Stimulated activated naive CD8-positive, alpha-beta T cell treated with anti-CD3 and anti-CD28 coated beads, Interleukin-15, Interleukin-2, amounts not matched to agents 100 ng/mL and 50 ng/mL, for 24 hours (primary cell): ENCODE data around the gene CX3CL1.
A peak's percentile ranks its signal among the peaks of the same experiment; 100 is the strongest.
"Not testable (repeated sequence)": the region's sequence is repeated elsewhere in the genome, so short reads cannot be mapped to it uniquely, and the experiment has no call there.

Source experiments
- H3K27ac Mint-ChIP-seq: one replicate; pipeline ENCODE4 v1.8.0; 2021; ENCODE audit warnings: mild to moderate bottlenecking, mixed read lengths
- H3K27me3 Mint-ChIP-seq: one replicate; pipeline ENCODE4 v1.8.0; 2021; ENCODE audit warnings: mixed read lengths
- H3K36me3 Mint-ChIP-seq: one replicate; pipeline ENCODE4 v1.8.0; 2021; ENCODE audit warnings: low read depth, mixed read lengths
- H3K4me1 Mint-ChIP-seq: one replicate; pipeline ENCODE4 v1.8.0; 2021; ENCODE audit warnings: low read depth, mixed read lengths
- H3K4me3 Mint-ChIP-seq: one replicate; pipeline ENCODE4 v1.8.0; 2021; ENCODE audit warnings: mild to moderate bottlenecking, mixed read lengths
- H3K9me3 Mint-ChIP-seq: one replicate; pipeline ENCODE4 v1.8.0; 2021; ENCODE audit warnings: mixed read lengths

The CX3CL1 gene

GRCh38 chr16:57371494-57372371 is 557 bp upstream of the CX3CL1 start:
- Mint-ChIP-seq H3K9me3 (no peaks in the 10 kb centered on the region), H3K36me3 (no peaks in the 10 kb centered on the region), H3K4me1 (peaks cover 40% of the 10 kb centered on the region), H3K27me3 (peaks cover 6% of the 10 kb centered on the region), H3K4me3 (no peak overlapping the region), H3K27ac (no peak overlapping the region)

DNA sequence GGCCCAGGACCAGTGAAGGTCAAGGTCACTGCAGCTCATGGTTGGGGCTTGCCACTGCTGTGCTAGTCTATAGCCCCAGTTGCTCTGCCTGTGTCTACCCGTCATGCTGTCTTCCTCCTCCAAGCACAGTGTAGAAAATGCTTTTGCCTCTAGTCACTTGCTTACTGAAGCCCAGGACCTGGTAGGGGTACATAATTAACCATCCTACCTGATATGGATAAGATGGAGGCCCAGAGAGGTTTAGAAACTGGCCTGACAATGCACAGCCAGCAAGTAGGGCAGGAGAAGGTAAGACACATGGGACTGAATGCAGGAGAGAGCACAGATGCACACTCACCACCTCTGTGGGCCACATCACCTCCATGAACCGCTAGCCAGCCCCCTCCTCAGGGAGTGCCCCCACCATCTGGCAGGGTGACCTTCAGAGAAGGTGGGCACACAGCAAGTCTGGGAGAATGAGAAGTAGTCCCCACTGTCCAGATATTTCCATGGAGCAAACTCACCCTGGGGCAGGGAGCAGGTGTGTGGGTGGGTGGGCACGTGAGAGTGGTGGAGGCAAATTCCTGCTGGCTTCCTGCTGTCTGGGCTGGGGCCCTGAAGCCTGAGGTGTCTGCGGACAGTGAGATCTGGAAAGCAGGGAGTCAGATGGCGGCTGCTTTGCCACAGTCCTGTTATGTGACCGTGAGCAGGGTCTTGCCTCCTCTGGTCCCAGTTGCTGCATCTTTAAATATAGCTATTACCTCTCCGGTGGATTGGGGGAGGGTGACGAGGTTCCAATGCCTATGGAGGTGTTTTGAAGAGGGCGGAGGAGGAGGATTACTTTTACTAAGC is 1.0 kb downstream of the CX3CL1 start:
- no peaks in the 10 kb centered on the region for H3K36me3 Mint-ChIP-seq
- peaks cover 53% of the 10 kb centered on the region for H3K4me1 Mint-ChIP-seq
- no peaks in the 10 kb centered on the region for H3K27me3 Mint-ChIP-seq
- H3K4me3 Mint-ChIP-seq = no peak overlapping the region
- peak overlapping the region; percentile 33 for H3K27ac Mint-ChIP-seq
- H3K9me3 Mint-ChIP-seq = no peaks in the 10 kb centered on the region

DNA sequence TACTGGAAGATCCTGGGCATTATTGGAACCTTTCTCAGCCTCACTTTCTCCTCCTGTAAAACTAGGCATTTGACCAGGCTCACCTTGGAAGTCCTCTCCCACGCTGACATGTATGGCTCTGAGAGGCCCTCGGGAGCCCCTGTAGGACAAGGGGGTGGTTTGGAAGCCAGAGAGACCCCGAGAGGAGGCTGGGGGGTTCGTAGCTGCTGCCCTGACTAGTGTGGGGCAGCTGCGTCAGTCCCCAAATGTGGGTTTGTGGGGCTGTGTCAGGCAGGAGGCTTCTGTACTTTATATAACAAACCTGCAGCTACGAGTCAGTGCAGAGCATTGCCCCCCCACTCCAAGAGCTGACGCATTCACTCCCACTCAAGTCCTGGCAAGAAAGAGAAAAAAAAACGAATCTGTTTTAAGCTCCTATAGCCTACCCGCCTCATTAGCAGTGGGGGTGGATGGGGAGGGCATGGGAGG is 1.8 kb downstream of the CX3CL1 start:
- no peaks in the 10 kb centered on the region for H3K27me3 Mint-ChIP-seq
- H3K4me3 Mint-ChIP-seq = no peak overlapping the region
- H3K36me3 Mint-ChIP-seq = no peaks in the 10 kb centered on the region
- H3K9me3 Mint-ChIP-seq = no peaks in the 10 kb centered on the region
- no peak overlapping the region for H3K27ac Mint-ChIP-seq
- peaks cover 55% of the 10 kb centered on the region for H3K4me1 Mint-ChIP-seq

GRCh38 chr16:57374925-57375465 is 2.7 kb downstream of the CX3CL1 start:
- H3K27ac Mint-ChIP-seq, H3K4me3 Mint-ChIP-seq, H3K27me3 Mint-ChIP-seq, H3K36me3 Mint-ChIP-seq, H3K9me3 Mint-ChIP-seq: not testable (repeated sequence)
- H3K4me1 Mint-ChIP-seq = peaks cover 55% of the 10 kb centered on the region

DNA sequence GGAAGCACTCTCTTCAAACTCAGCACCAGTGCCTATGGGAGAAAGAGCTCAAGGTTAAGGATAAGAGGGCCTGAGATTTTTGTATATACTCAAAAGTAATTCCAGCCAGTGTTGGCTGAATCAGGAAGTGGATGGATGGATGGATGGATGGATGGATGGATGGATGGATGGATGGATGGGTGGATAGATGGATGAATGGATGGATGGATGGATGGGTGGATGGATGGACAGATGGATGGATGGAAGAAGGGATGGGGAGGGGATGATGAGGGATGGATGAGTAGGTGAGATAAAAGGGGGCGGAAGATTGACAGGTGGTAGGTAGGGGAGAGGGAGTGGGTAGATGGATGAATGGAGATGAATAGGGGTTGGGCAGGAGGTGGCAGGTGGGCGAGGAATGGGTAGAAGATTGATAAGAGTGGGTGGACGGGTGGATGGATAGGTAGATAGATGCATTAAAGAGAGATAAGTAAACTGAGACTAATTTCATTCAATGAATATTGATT is 4.1 kb downstream of the CX3CL1 start:
- peaks cover 63% of the 10 kb centered on the region for H3K4me1 Mint-ChIP-seq
- H3K27ac Mint-ChIP-seq = peak overlapping the region; percentile 84
- H3K9me3 Mint-ChIP-seq = no peaks in the 10 kb centered on the region
- no peaks in the 10 kb centered on the region for H3K36me3 Mint-ChIP-seq
- no peaks in the 10 kb centered on the region for H3K27me3 Mint-ChIP-seq
- H3K4me3 Mint-ChIP-seq = no peak overlapping the region

DNA sequence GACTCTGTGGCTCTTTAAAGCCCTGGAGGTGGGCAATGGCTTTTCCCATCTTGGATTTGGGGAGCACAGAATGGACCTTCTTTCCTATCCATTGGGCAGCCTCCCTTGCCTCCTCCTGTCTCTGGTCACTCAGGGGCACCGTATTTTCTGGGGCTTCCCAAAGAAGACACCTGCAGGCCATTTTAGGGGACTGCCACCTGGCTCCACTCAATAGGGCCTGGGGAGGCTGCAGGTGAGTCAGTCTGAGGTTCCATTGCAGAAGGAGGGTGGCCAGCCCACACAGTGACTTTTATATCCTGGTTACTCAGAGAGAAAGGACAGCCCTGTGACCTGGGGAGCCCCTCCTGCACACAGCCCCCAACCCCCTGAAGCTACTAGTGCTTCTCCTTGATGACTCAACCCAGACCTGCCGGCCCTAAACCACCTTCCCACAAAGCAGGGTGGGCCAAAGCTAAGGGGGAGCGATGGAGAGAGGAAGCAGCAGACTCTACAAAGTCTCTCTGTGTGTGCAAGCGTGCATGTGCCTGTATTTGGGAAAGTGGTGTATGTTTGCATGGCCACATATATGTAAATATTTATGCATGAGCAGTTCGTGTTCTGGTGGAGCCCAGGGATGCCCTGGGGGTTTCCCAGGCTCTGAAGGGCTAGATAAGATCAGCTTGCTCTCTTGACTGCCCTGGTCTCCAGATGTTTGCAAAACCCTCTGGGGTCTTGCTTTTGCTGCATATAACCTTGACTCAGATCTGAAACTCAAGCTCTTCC is 5.0 kb downstream of the CX3CL1 start:
- Mint-ChIP-seq H3K36me3 (no peaks in the 10 kb centered on the region), H3K27me3 (no peaks in the 10 kb centered on the region), H3K4me3 (peak overlapping the region; percentile 42), H3K9me3 (no peaks in the 10 kb centered on the region), H3K27ac (peak overlapping the region; percentile 84), H3K4me1 (peaks cover 68% of the 10 kb centered on the region)

DNA sequence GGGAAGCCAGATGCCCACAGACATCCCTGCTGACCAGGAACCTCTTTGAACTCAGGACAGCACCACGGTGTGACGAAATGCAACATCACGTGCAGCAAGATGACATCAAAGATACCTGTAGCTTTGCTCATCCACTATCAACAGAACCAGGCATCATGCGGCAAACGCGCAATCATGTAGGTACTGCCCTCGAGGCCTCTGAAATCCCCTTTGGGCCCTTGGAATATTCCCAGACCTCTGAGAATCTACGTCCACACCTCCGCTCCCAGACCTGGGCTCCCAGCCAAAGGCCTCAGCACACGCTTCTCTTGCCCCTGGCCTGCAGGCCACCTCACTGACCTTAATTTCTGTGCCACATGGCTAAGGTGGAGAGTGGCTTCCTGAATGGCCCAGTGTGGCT is 7.3 kb downstream of the CX3CL1 start:
- Mint-ChIP-seq H3K27me3 (no peaks in the 10 kb centered on the region), H3K36me3 (no peaks in the 10 kb centered on the region), H3K4me3 (no peak overlapping the region), H3K9me3 (no peaks in the 10 kb centered on the region), H3K27ac (no peak overlapping the region), H3K4me1 (peaks cover 61% of the 10 kb centered on the region)

DNA sequence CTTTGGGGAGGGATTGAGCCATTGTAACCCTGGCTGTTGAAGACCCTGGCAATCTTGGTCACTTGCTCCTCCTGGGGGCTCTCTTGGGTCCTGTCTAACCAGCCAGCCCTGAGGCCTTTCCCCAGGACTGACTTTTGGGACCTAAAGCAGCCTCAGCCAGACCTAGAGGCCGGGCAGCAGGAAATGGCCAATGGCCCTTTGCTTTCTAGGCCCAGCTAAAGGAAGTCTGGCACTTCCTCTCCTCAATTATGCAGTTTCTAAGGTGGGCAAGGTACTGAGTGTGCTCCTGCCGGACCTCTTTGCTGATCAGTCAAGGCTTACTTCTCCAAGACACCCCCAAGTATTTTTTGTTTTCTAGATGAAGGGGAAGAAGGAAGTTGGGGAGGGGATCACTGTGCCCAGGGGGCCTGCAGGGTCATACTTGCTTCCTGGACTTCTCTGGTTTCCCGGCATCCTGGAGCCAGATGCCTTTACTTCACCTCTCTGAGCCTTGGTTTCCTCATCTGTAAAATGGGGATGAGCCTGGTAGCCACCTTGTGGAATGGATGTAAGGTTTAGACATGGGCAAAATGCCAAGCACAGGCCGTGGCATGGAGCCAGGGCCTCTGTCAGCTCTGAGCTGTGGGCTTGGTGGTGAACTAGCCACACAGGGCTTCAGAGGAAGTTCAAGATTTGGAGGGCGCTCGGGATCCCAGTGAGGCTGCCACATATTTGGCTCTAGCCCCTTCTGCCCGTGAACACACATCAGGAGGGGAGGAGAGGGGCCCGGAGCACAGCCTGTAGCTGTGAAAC is 8.6 kb downstream of the CX3CL1 start:
- H3K9me3 Mint-ChIP-seq = no peaks in the 10 kb centered on the region
- H3K4me1 Mint-ChIP-seq = peaks cover 53% of the 10 kb centered on the region
- no peaks in the 10 kb centered on the region for H3K27me3 Mint-ChIP-seq
- peak overlapping the region; percentile 58 for H3K27ac Mint-ChIP-seq
- H3K4me3 Mint-ChIP-seq = no peak overlapping the region
- no peaks in the 10 kb centered on the region for H3K36me3 Mint-ChIP-seq

DNA sequence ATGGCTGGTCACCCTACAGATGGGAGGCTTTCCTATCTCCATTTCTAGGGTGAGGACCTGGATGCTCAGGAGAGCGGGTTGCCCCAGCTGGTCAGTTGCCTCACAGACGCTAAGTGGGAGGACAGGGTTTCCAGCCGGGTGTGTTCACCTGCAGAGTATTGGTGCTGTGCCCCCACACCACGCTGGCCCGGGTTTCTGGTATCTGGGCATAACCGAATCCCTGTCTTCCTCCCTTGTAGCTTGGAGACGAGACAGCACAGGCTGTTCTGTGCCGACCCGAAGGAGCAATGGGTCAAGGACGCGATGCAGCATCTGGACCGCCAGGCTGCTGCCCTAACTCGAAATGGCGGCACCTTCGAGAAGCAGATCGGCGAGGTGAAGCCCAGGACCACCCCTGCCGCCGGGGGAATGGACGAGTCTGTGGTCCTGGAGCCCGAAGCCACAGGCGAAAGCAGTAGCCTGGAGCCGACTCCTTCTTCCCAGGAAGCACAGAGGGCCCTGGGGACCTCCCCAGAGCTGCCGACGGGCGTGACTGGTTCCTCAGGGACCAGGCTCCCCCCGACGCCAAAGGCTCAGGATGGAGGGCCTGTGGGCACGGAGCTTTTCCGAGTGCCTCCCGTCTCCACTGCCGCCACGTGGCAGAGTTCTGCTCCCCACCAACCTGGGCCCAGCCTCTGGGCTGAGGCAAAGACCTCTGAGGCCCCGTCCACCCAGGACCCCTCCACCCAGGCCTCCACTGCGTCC is 9.7 kb downstream of the CX3CL1 start:
- no peak overlapping the region for H3K27ac Mint-ChIP-seq
- no peaks in the 10 kb centered on the region for H3K36me3 Mint-ChIP-seq
- H3K4me1 Mint-ChIP-seq = peaks cover 47% of the 10 kb centered on the region
- H3K4me3 Mint-ChIP-seq = no peak overlapping the region
- no peaks in the 10 kb centered on the region for H3K27me3 Mint-ChIP-seq
- no peaks in the 10 kb centered on the region for H3K9me3 Mint-ChIP-seq

- H3K4me3 Mint-ChIP-seq = no peak overlapping the region
- H3K9me3 Mint-ChIP-seq = no peaks in the 10 kb centered on the region
- no peak overlapping the region for H3K27ac Mint-ChIP-seq
- H3K27me3 Mint-ChIP-seq = no peaks in the 10 kb centered on the region
- H3K36me3 Mint-ChIP-seq = no peaks in the 10 kb centered on the region
- peaks cover 40% of the 10 kb centered on the region for H3K4me1 Mint-ChIP-seq
Measured at GRCh38 chr16:57382535-57383275, 10.4 kb downstream of the CX3CL1 start.

DNA sequence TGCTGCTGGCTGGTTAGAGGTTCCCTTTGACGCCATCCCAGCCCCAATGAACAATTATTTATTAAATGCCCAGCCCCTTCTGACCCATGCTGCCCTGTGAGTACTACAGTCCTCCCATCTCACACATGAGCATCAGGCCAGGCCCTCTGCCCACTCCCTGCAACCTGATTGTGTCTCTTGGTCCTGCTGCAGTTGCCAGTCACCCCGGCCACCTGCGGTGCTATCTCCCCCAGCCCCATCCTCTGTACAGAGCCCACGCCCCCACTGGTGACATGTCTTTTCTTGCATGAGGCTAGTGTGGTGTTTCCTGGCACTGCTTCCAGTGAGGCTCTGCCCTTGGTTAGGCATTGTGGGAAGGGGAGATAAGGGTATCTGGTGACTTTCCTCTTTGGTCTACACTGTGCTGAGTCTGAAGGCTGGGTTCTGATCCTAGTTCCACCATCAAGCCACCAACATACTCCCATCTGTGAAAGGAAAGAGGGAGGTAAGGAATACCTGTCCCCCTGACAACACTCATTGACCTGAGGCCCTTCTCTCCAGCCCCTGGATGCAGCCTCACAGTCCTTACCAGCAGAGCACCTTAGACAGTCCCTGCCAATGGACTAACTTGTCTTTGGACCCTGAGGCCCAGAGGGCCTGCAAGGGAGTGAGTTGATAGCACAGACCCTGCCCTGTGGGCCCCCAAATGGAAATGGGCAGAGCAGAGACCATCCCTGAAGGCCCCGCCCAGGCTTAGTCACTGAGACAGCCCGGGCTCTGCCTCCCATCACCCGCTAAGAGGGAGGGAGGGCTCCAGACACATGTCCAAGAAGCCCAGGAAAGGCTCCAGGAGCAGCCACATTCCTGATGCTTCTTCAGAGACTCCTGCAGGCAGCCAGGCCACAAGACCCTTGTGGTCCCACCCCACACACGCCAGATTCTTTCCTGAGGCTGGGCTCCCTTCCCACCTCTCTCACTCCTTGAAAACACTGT is 11.3 kb downstream of the CX3CL1 start:
- Mint-ChIP-seq H3K4me1 (peaks cover 39% of the 10 kb centered on the region), H3K27me3 (peaks cover under 1% of the 10 kb centered on the region), H3K4me3 (no peak overlapping the region), H3K27ac (peak overlapping the region; percentile 31), H3K36me3 (no peaks in the 10 kb centered on the region), H3K9me3 (no peaks in the 10 kb centered on the region)
